GM10266 (cell line): Measurements from ENCODE around the gene SKA2.
"Not testable (repeated sequence)": the region's sequence is repeated elsewhere in the genome, so short reads cannot be mapped to it uniquely, and the experiment has no call there.

Experiments used
- DNase-seq: peaks from one replicate; pipeline ENCODE4 v3.0.0; 2012; ENCODE audit errors: extremely low spot score
- TF ChIP-seq, protein P1 (sequence below): IDR thresholded peaks from 2 replicates; pipeline ENCODE4 v1.5.1; 2012; ENCODE audit warnings: mild to moderate bottlenecking, low read depth; ENCODE audit not compliant: control insufficient read depth, insufficient read depth; ENCODE audit errors: missing control alignments

SKA2 gene

DNA sequence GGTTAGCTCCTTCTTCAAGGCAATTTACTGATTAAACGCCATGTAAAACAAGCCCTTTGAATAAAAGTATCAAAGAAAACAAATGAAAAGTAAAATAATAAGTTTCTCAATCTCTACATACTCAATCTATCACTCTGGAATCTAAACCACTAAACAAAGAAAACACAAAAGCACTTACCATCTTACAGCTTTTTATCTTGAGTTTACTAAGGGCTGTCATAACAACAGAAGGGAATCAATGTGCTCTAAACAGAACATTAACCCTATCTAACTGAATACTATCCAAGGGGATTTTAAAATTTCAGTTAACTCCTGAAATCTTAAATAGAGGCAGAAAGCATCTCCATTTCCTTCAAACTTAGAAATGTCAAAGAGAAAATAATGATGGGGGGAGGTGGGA, 3.4 kb downstream of the SKA2 start:
- TF ChIP-seq, protein P1, sequence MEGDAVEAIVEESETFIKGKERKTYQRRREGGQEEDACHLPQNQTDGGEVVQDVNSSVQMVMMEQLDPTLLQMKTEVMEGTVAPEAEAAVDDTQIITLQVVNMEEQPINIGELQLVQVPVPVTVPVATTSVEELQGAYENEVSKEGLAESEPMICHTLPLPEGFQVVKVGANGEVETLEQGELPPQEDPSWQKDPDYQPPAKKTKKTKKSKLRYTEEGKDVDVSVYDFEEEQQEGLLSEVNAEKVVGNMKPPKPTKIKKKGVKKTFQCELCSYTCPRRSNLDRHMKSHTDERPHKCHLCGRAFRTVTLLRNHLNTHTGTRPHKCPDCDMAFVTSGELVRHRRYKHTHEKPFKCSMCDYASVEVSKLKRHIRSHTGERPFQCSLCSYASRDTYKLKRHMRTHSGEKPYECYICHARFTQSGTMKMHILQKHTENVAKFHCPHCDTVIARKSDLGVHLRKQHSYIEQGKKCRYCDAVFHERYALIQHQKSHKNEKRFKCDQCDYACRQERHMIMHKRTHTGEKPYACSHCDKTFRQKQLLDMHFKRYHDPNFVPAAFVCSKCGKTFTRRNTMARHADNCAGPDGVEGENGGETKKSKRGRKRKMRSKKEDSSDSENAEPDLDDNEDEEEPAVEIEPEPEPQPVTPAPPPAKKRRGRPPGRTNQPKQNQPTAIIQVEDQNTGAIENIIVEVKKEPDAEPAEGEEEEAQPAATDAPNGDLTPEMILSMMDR = no peak
- DNase-seq = no peak

GRCh38 chr17:59151006-59151405, 4.0 kb downstream of the SKA2 start:
- DNase-seq = no peak
- TF ChIP-seq, protein P1 = no peak

DNA sequence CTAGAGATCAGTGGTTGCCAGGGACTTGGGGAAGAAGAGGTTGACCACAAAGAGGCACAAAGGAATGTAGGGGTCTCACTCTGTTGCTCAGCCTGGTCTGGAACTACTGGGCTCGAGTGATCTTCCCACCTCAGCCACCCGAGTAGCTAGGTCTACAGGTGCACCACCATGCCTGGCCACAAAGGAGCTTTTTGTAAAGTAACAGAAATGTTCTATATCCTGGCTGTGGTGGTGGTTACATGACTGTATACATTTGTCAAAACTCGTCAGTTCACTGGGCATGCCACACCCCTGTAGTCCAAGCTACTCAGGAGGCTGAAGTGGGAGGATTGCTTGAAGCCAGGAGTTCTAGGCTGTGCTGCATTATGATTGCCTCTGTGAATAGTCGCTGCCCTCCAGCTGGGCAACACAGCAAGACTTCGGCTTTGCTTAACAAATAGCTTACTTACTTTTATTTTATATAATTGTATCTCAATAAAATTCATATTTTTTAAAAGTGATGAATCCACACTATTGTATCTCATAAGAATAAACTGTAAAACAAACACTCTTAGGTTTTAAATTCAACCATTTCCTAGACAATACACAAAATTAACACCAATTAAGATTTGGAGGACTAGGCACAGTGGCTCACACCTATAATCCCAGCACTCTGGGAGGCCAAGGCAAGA, 5.0 kb downstream of the SKA2 start:
- no peak for DNase-seq
- TF ChIP-seq, protein P1 = no peak

DNA sequence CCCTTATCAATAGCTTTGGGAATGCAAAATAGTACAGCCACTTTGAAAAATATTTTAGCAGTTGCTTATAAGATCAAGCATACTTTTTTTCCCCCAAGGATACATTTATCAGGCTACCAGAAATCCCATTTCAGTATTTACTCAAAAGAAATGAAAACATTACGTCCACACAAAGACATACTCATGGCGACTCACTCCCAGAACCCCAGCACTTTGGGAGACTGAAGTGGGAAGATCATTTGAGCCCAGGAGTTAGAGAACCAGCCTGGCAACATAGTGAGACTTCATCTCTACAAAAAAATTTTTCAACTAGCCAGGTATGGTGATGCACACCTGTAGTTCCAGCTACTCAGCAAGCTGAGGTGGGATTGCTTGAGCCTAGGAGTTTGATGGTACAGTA, 5.9 kb downstream of the SKA2 start:
- TF ChIP-seq, protein P1 = no peak
- DNase-seq = no peak

GRCh38 chr17:59145571-59146096, 9.4 kb downstream of the SKA2 start:
- TF ChIP-seq, protein P1 = no peak
- no peak for DNase-seq

- TF ChIP-seq, protein P1 = no peak
Observed at GRCh38 chr17:59141860-59142259, 13.1 kb downstream of the SKA2 start.

GRCh38 chr17:59139939-59140338, 15.0 kb downstream of the SKA2 start:
- no peak for DNase-seq
- TF ChIP-seq, protein P1 = no peak

More at GRCh38 chr17:59141860-59142259, 13.1 kb downstream of the SKA2 start:
- DNase-seq = no peak

- not testable (repeated sequence) for DNase-seq
Observed at GRCh38 chr17:59138339-59138738, 16.6 kb downstream of the SKA2 start.
